Measurements from ENCODE around the gene PRRC2A.

GRCh38 chr6:31664790-31665500 is 44.4 kb downstream of the PRRC2A start, which contains the start of gene GPANK1:
- TF ChIP-seq, protein P1, sequence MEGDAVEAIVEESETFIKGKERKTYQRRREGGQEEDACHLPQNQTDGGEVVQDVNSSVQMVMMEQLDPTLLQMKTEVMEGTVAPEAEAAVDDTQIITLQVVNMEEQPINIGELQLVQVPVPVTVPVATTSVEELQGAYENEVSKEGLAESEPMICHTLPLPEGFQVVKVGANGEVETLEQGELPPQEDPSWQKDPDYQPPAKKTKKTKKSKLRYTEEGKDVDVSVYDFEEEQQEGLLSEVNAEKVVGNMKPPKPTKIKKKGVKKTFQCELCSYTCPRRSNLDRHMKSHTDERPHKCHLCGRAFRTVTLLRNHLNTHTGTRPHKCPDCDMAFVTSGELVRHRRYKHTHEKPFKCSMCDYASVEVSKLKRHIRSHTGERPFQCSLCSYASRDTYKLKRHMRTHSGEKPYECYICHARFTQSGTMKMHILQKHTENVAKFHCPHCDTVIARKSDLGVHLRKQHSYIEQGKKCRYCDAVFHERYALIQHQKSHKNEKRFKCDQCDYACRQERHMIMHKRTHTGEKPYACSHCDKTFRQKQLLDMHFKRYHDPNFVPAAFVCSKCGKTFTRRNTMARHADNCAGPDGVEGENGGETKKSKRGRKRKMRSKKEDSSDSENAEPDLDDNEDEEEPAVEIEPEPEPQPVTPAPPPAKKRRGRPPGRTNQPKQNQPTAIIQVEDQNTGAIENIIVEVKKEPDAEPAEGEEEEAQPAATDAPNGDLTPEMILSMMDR (conservative IDR thresholded peaks at IDR 0.05 in 1 of 2, IDR thresholded peaks at IDR 0.05 in 1 of 2; ENCODE audit: extremely low read depth in 1 of 2, insufficient read depth in 1 of 2, low read depth in 1 of 2, low read length in 2 of 2): no peak
- no peak for TF ChIP-seq EZH2 (IDR thresholded peaks at IDR 0.05; ENCODE audit: borderline replicate concordance, low read length)

Measured in mammary epithelial cell (primary cell).